PC-9 (cell line): ENCODE data around the gene CCDC85C.

Experiments
- EZH2 ChIP-seq: fragments of 200-600 bp; sonication (generic); IDR thresholded peaks from 2 replicates; pipeline ENCODE4 v1.8.0; 2017; ENCODE audit warnings: antibody characterized with exemption, low read depth
- TF ChIP-seq, protein P1 (sequence below): fragments of 200-600 bp; sonication (generic); conservative IDR thresholded peaks from 2 replicates; pipeline ENCODE4 v1.6.1; 2017; ENCODE audit warnings: mixed run types, antibody characterized with exemption, mild to moderate bottlenecking, moderate library complexity

- TF ChIP-seq, protein P1, sequence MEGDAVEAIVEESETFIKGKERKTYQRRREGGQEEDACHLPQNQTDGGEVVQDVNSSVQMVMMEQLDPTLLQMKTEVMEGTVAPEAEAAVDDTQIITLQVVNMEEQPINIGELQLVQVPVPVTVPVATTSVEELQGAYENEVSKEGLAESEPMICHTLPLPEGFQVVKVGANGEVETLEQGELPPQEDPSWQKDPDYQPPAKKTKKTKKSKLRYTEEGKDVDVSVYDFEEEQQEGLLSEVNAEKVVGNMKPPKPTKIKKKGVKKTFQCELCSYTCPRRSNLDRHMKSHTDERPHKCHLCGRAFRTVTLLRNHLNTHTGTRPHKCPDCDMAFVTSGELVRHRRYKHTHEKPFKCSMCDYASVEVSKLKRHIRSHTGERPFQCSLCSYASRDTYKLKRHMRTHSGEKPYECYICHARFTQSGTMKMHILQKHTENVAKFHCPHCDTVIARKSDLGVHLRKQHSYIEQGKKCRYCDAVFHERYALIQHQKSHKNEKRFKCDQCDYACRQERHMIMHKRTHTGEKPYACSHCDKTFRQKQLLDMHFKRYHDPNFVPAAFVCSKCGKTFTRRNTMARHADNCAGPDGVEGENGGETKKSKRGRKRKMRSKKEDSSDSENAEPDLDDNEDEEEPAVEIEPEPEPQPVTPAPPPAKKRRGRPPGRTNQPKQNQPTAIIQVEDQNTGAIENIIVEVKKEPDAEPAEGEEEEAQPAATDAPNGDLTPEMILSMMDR, result no peak
- no peak for TF ChIP-seq EZH2
Observed at GRCh38 chr14:99539491-99539890, 64.5 kb downstream of the CCDC85C start.
